H9 (cell line): ENCODE data around the gene GSTT2B. TPM values are rescaled to one million over a fixed set of nuclear protein-coding genes. Genes with fewer than 3 reads are reported as not detected.
A peak's percentile ranks its signal among the peaks of the same experiment; 100 is the strongest.

ENCODE experiments used
- DNase-seq: peaks from one replicate; pipeline ENCODE4 v3.0.0-alpha.2; 2017
- H2AFZ ChIP-seq: one replicate; pipeline ENCODE4 v1.6.1; 2013; ENCODE audit warnings: mild to moderate bottlenecking, low read length, control low read depth, moderate library complexity
- H2AK5ac ChIP-seq: 2 replicates; pipeline ENCODE4 v1.6.1; 2013; ENCODE audit warnings: low read length, control low read depth, mixed read lengths; ENCODE audit not compliant: insufficient read length
- H2BK120ac ChIP-seq: one replicate; pipeline ENCODE4 v1.6.1; 2013; ENCODE audit warnings: low read depth, mild to moderate bottlenecking, low read length, control low read depth, inconsistent platforms; ENCODE audit not compliant: poor library complexity, severe bottlenecking
- H2BK12ac ChIP-seq: 2 replicates; pipeline ENCODE4 v1.6.1; 2013; ENCODE audit warnings: low read length, control low read depth, mixed read lengths, low read depth; ENCODE audit not compliant: insufficient read length
- H2BK15ac ChIP-seq: 2 replicates; pipeline ENCODE4 v1.6.1; 2013; ENCODE audit warnings: low read depth, low read length, control low read depth
- H2BK20ac ChIP-seq: one replicate; pipeline ENCODE4 v1.6.1; 2013; ENCODE audit warnings: low read depth, mild to moderate bottlenecking, low read length, control low read depth, inconsistent platforms; ENCODE audit not compliant: poor library complexity, severe bottlenecking
- H2BK5ac ChIP-seq: 2 replicates; pipeline ENCODE4 v1.6.1; 2013; ENCODE audit warnings: low read length, control low read depth, mixed read lengths; ENCODE audit not compliant: insufficient read length
- H3K14ac ChIP-seq: 2 replicates; pipeline ENCODE4 v1.6.1; 2013; ENCODE audit warnings: low read length, control low read depth; ENCODE audit not compliant: insufficient read depth
- H3K18ac ChIP-seq: 2 replicates; pipeline ENCODE4 v1.6.1; 2013; ENCODE audit warnings: low read depth, mild to moderate bottlenecking, mixed read lengths, low read length, control low read depth; ENCODE audit not compliant: insufficient read length
- H3K23ac ChIP-seq: 2 replicates; pipeline ENCODE4 v1.6.1; 2013; ENCODE audit warnings: low read length, control low read depth, mixed read lengths, low read depth; ENCODE audit not compliant: insufficient read length
- H3K23me2 ChIP-seq: 2 replicates; pipeline ENCODE4 v1.6.1; 2013; ENCODE audit warnings: low read depth, mild to moderate bottlenecking, mixed read lengths, low read length, control low read depth; ENCODE audit not compliant: insufficient read length, poor library complexity, severe bottlenecking
- H3K27ac ChIP-seq: 2 replicates; pipeline ENCODE4 v1.5.1; 2013; ENCODE audit warnings: low read length, control low read depth, mixed read lengths, low read depth; ENCODE audit not compliant: insufficient read length
- H3K27me3 ChIP-seq: 2 replicates; pipeline ENCODE4 v1.6.1; 2013; ENCODE audit warnings: low read length, control low read depth, inconsistent platforms; ENCODE audit not compliant: insufficient read depth
- H3K4ac ChIP-seq: 2 replicates; pipeline ENCODE4 v1.6.1; 2013; ENCODE audit warnings: low read depth, mild to moderate bottlenecking, control low read depth, inconsistent platforms, low read length, moderate library complexity
- H3K4me1 ChIP-seq: 2 replicates; pipeline ENCODE4 v1.6.1; 2013; ENCODE audit warnings: low read length, control low read depth, inconsistent platforms; ENCODE audit not compliant: insufficient read depth
- H3K4me2 ChIP-seq: 2 replicates; pipeline ENCODE4 v1.6.1; 2013; ENCODE audit warnings: low read length, control low read depth, mixed read lengths; ENCODE audit not compliant: insufficient read length, insufficient read depth
- H3K56ac ChIP-seq: 2 replicates; pipeline ENCODE4 v1.6.1; 2013; ENCODE audit warnings: low read depth, mild to moderate bottlenecking, mixed read lengths, low read length, control low read depth; ENCODE audit not compliant: insufficient read length
- H3K79me1 ChIP-seq: 2 replicates; pipeline ENCODE4 v1.6.1; 2013; ENCODE audit warnings: low read depth, mild to moderate bottlenecking, moderate library complexity, low read length, control low read depth, inconsistent platforms; ENCODE audit not compliant: insufficient read depth, poor library complexity, severe bottlenecking
- H3K79me2 ChIP-seq: 2 replicates; pipeline ENCODE4 v1.6.1; 2013; ENCODE audit warnings: low read length, control low read depth, inconsistent platforms; ENCODE audit not compliant: insufficient read depth
- H3K9ac ChIP-seq: 2 replicates; pipeline ENCODE4 v1.6.1; 2013; ENCODE audit warnings: low read length, control low read depth, mixed read lengths; ENCODE audit not compliant: insufficient read length; ENCODE audit errors: extremely low read depth
- H3K9me3 ChIP-seq: one replicate; pipeline ENCODE4 v1.6.1; 2013; ENCODE audit warnings: low read depth, low read length, inconsistent platforms; ENCODE audit not compliant: control insufficient read depth
- H3T11ph ChIP-seq: one replicate; pipeline ENCODE4 v1.6.1; 2013; ENCODE audit warnings: mild to moderate bottlenecking, low read length, control low read depth, inconsistent platforms
- H4K20me1 ChIP-seq: one replicate; pipeline ENCODE4 v1.6.1; 2013; ENCODE audit not compliant: control insufficient read depth, insufficient read length, insufficient read depth
- H4K5ac ChIP-seq: 2 replicates; pipeline ENCODE4 v1.6.1; 2013; ENCODE audit warnings: low read depth, mild to moderate bottlenecking, mixed read lengths, low read length, control low read depth; ENCODE audit not compliant: insufficient read length
- H4K8ac ChIP-seq: replicated peaks from 2 replicates; pipeline ENCODE4 v1.6.1; 2013; ENCODE audit warnings: low read length, control low read depth, mixed read lengths, low read depth; ENCODE audit not compliant: insufficient read length
- H4K91ac ChIP-seq: 2 replicates; pipeline ENCODE4 v1.6.1; 2013; ENCODE audit warnings: low read depth, mild to moderate bottlenecking, moderate library complexity, mixed read lengths, low read length, control low read depth; ENCODE audit not compliant: insufficient read length
- H3K27ac Mint-ChIP-seq, 3 experiments: 2 replicates in 2 of 3; 3 replicates in 1 of 3; pipeline ENCODE4 v1.8.0; 2020 to 2021; ENCODE audit warnings: mixed read lengths in 3 of 3, mild to moderate bottlenecking in 1 of 3, moderate library complexity in 1 of 3
- H3K27me3 Mint-ChIP-seq: 2 replicates; pipeline ENCODE4 v1.8.0; 2021; ENCODE audit warnings: low read depth, mild to moderate bottlenecking, moderate library complexity, mixed read lengths
- H3K36me3 Mint-ChIP-seq, 3 experiments: 2 replicates in 2 of 3; 3 replicates in 1 of 3; pipeline ENCODE4 v1.8.0; 2020 to 2021; ENCODE audit warnings: low read depth in 3 of 3, mixed read lengths in 3 of 3; ENCODE audit not compliant: insufficient read depth in 1 of 3
- H3K4me1 Mint-ChIP-seq, 2 experiments: 2 replicates each; pipeline ENCODE4 v1.8.0; 2020; ENCODE audit warnings: mixed read lengths in 2 of 2
- H3K4me3 Mint-ChIP-seq, 2 experiments: 2 replicates in 1 of 2; 3 replicates in 1 of 2; pipeline ENCODE4 v1.8.0; 2020 to 2021; ENCODE audit warnings: mild to moderate bottlenecking in 2 of 2, mixed read lengths in 2 of 2, moderate library complexity in 1 of 2
- H3K9me3 Mint-ChIP-seq, 2 experiments: 2 replicates in 1 of 2; 3 replicates in 1 of 2; pipeline ENCODE4 v1.8.0; 2020; ENCODE audit warnings: mild to moderate bottlenecking in 2 of 2, mixed read lengths in 2 of 2, moderate library complexity in 1 of 2
- CTCF ChIP-seq: fragments of 200-600 bp; sonication (generic); conservative IDR thresholded peaks from 3 replicates; pipeline ENCODE4 v1.8.0; 2021; ENCODE audit warnings: antibody characterized with exemption, mild to moderate bottlenecking
- WGBS: extraction: QIAGEN DNeasy Blood & Tissue Kit; methylation state at CpG from one replicate; pipeline ENCODE4 v1.1.7; 2013; ENCODE audit warnings: missing lambda C conversion rate, low lambda C conversion rate, mixed read lengths; ENCODE audit not compliant: insufficient read length; ENCODE audit errors: extremely low coverage; 5-methylcytosine and 5-hydroxymethylcytosine counted together
- total RNA-seq: library from RNA; stranded (reverse); gene quantifications from 2 replicates; pipeline ENCODE4 v1.2.1, GENCODE V29; 2021

Gene GSTT2B
- total RNA-seq, 1 experiment from 2014 or later: 4.5 TPM

GRCh38 chr22:23913661-23914353, 47.2 kb downstream of the GSTT2B start:
- Mint-ChIP-seq H3K27me3 (no peaks in the 10 kb centered on the region), H3K4me3 (peak overlapping the region; percentile 79 to 89), H3K9me3 (peaks cover 5 to 16% of the 10 kb centered on the region in 2 experiments; a peak in 3 of 5 replicates), H3K4me1 (peaks cover 26 to 31% of the 10 kb centered on the region in 2 experiments), H3K36me3 (peaks cover 2 to 22% (median 16%) of the 10 kb centered on the region in 3 experiments), H3K27ac (peak overlapping the region; percentile 98 to 99 (median 99))
- TF ChIP-seq CTCF: no peak
- peak overlapping the region; percentile 28 for H3K18ac ChIP-seq
- 0 out of 2 replicates have a peak, but pooled peaks cover 3% of the 10 kb centered on the region for H3K4me1 ChIP-seq
- H3K23ac ChIP-seq: no peak overlapping the region
- no peaks in the 10 kb centered on the region for H4K20me1 ChIP-seq
- H3K79me1 ChIP-seq: no peaks in the 10 kb centered on the region
- H2AK5ac ChIP-seq: no peak overlapping the region
- H2BK12ac ChIP-seq: no peak overlapping the region
- no peak overlapping the region for H3K56ac ChIP-seq
- H4K5ac ChIP-seq: no peak overlapping the region
- peak overlapping the region; percentile 72 for H3K9ac ChIP-seq
- H3K27me3 ChIP-seq: no peaks in the 10 kb centered on the region
- no peak overlapping the region for H3T11ph ChIP-seq
- no peak overlapping the region for H2BK120ac ChIP-seq
- no peaks in the 10 kb centered on the region for H3K9me3 ChIP-seq
- no peak overlapping the region for H2BK20ac ChIP-seq
- WGBS: no CpG with 5 or more reads among the region's 44 CpGs
- no peak overlapping the region for H4K91ac ChIP-seq
- no peak overlapping the region for H2BK5ac ChIP-seq
- H2AFZ ChIP-seq: no peak overlapping the region
- no peaks in the 10 kb centered on the region for H3K79me2 ChIP-seq
- H3K4ac ChIP-seq: no peak overlapping the region
- H3K4me2 ChIP-seq: peak overlapping the region; percentile 84
- H2BK15ac ChIP-seq: no peak overlapping the region
- H3K14ac ChIP-seq: peak overlapping the region; percentile 55
- H4K8ac ChIP-seq: no peak overlapping the region
- peak; percentile 100 for DNase-seq
- peaks cover 7% of the 10 kb centered on the region for H3K23me2 ChIP-seq
- H3K27ac ChIP-seq: peak overlapping the region; percentile 77
